HG03196 (cell line): Measurements from ENCODE around the gene PLCL2.

Experiments
- ATAC-seq: cut with Tn5 transposase; IDR thresholded peaks from one replicate; pipeline ENCODE4 v1.9.1; 2021; ENCODE audit not compliant: unreplicated experiment

Gene PLCL2

GRCh38 chr3:16913264-16913580 lies 28.5 kb downstream of the PLCL2 start:
- no peak for ATAC-seq

DNA sequence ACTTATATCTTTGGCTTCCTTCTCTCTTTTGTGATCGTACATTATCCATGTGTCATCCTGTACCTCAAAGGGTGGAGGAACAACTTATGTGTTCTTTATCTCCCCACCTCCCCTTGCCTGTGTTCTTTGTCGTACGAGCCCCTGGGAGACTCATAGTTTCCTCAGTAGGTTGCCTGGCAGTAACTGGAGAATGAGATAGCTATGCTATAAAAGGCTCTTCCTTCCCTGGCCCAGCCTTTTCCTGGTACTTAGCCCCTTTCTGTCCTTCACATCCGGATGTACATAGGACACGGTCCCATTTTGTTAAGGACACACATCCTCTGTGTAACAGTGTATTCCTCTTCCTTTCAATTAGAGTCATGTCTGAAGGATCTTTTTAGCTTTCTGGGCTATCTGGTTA lies 32.1 kb downstream of the PLCL2 start:
- no peak for ATAC-seq

GRCh38 chr3:16917256-16917935 lies 32.6 kb downstream of the PLCL2 start:
- ATAC-seq, result no peak

DNA sequence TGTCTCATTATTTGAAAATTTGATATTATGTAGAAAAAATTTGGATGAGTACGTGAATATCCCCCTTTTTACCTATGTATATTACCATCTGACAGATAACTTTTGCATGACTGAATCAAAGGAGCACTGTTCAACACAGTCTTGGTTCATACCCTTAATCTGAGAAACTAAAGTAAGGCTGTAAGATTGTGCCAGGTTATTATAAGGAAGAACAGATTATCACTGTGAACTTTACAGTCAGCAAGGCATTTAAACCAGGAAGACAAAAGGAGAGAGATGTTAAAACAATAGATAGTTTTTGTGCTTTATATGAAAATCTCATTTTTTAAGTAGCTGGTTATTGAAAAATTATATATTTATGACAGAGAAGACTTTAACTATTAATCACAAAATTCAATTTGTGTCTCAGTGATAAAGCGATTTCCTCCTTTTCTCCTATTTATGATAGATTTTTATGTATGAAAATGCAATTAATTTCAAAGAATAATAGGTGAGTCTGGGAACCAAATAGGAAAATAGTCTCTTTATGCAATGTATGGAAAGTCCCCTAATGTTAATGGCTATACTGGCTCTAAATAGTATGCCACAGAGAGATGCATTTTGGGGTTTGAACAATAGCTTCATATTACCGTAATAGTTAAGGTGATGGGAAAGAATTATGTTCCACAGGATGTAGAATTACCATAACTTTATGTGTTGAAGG lies 33.4 kb downstream of the PLCL2 start:
- no peak for ATAC-seq

- ATAC-seq, result no peak
Observed at GRCh38 chr3:16918683-16919025, 33.9 kb downstream of the PLCL2 start.

- no peak for ATAC-seq
Observed at GRCh38 chr3:16923112-16923511, 38.4 kb downstream of the PLCL2 start.

DNA sequence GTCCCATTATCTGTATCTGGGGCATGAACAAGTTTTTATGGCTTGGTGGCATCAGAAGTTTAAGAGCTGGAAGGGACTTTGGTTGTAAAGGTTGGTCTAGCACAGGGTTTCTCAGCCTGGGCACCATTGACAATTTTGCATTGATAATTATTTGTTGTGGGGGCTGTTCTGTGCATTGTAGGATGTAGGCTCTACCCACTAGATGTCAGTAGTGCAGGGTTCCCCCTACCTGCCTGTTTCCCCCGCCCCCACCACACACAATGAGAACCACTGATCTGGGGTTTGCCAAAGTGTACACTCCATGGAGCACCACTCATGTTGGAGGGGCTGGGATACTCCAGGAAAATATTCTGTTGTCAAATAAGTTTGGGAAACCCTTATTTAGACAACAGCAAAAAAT lies 42.7 kb downstream of the PLCL2 start:
- ATAC-seq, result no peak

- ATAC-seq, result no peak
Observed at GRCh38 chr3:16928386-16929132, 43.8 kb downstream of the PLCL2 start.

GRCh38 chr3:16929311-16929710 lies 44.6 kb downstream of the PLCL2 start:
- no peak for ATAC-seq

- ATAC-seq, result no peak
Observed at GRCh38 chr3:16932877-16933276, 48.1 kb downstream of the PLCL2 start.

GRCh38 chr3:16935781-16936180 lies 51.0 kb downstream of the PLCL2 start:
- ATAC-seq, result no peak

GRCh38 chr3:16936233-16936632 lies 51.5 kb downstream of the PLCL2 start:
- no peak for ATAC-seq

DNA sequence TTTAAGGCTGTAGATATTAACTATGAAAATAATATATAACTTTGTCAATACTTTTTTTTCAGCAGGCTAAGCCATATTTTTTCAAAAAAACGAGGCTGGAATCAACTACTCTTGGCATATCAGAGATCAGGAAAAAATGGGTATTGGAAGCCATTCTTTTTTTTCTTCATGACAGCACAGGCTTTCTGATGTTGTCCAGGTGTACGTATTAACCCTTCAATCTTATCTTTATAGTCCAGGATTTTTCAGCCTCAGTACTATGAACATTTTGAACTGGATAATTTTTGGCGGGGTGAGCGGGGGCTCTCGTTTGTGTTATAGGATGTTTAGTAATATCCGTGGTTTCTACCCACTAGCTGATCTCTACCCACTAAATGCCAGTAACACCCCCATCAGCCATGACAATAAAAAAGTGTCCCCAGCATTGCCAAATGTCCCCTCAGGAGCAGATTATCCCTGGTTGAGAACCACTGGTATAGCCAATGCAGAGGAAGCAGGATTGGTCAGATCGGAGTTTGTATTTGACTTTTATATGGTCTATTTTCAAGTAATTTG lies 52.0 kb downstream of the PLCL2 start:
- no peak for ATAC-seq

GRCh38 chr3:16937326-16937845 lies 52.6 kb downstream of the PLCL2 start:
- no peak for ATAC-seq

GRCh38 chr3:16940769-16941700 lies 56.3 kb downstream of the PLCL2 start:
- ATAC-seq, result no peak

DNA sequence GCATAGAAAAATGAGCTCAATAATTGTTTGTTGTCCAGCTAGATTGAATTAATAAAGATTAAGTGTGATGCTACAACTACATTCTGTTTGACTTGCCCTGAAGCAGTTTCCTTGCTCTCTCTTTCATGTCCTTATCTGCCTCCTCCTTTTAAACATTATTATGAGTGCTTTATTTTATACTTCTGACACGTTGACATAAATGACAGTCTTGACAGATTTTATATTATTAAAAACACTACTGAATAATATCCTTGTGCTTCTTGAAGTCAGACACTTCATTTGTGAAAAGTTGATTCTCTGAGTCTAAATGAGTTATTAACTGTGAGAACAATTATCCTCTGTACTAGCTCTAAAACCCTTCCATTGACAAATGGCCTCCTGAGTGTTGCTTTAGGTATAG lies 58.2 kb downstream of the PLCL2 start:
- ATAC-seq, result no peak

DNA sequence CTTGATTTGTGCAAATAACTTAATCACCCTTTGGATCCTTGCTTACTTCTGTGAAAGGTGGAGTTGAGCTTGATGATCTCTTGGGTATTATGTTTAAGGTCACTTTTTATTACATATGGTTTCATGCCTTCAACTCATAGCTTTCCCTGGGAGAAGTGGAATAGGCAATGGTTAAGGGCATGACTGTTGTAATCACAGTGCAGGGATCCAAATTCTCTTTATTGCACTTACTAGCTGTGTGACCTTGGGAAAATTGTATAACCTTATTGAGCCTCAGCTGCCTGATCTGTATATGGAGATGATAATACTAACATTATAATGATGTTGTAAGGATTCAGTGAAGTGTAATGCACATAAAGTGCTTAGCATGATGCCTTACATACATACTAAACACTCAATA lies 59.1 kb downstream of the PLCL2 start:
- ATAC-seq, result no peak

DNA sequence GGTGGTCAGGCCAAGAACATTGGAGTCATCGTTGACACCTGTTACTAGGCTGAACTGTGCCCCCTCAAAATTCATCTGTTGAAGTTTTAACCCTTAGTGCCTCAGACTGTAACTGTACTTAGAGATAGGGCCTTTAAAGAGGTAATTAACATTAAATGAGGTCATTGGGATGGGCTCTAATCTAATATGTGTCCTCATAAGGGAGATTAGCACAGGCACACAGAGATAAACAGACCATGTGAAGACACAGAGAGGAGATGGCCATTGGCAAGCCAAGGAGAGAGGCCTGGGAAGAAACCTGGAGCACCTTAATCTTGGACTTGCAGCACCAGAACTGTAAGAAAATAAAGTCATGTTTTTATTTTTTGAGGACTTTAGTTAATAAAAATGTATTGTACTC lies 59.6 kb downstream of the PLCL2 start:
- ATAC-seq, result no peak

- ATAC-seq, result no peak
Observed at GRCh38 chr3:16945330-16945729, 60.6 kb downstream of the PLCL2 start.

GRCh38 chr3:16950282-16950681 lies 65.5 kb downstream of the PLCL2 start:
- ATAC-seq, result no peak

- no peak for ATAC-seq
Observed at GRCh38 chr3:16950845-16951244, 66.1 kb downstream of the PLCL2 start.
